22Rv1 (cell line): ENCODE data around the gene AADAT.

ENCODE experiments used
- CTCF ChIP-seq: fragments of 450-650 bp; IDR thresholded peaks from 2 replicates; pipeline ENCODE4 v1.5.1; 2017; ENCODE audit warnings: mild to moderate bottlenecking
- ZFX ChIP-seq: fragments of 450-650 bp; IDR thresholded peaks from 2 replicates; pipeline ENCODE4 v1.6.1; 2017; ENCODE audit warnings: antibody characterized with exemption, borderline replicate concordance

DNA sequence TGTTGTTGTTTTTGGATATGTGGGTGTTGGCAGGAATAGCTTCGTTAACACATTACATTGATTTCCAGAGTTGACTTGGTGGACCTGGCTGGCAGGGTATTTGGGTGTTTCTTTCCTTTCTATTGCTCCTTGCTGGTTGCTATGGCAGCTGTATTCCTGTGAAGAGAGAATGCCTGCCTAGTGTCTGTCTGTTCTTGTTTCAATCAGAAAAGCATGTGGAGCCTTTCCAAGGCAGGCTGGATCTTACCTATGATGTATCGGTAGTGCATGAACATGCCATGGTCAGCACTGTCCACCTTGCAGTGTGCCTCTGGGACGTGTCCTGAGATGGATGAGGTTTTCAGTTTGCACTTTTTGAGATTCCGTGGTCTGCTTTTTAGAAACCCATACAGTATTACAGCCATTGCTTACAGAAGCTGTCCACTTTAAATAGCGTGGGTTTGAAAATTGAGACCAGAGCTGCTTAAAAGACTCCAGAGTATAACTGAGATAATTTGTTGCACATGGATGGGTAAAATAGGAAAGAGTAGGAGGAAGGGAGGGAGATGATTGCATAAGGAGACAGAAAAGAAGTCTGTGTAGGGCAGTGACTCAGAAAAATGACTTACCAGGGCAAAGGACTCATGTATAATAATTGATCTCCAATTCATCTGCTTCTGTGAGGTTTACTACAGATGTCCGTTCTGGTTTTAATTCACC is 20.0 kb upstream of the AADAT start:
- TF ChIP-seq CTCF (no peak), ZFX (no peak)
